Neural progenitor cell (in vitro differentiated cells): Measurements from ENCODE around the gene CDKN2AIPNL. TPM values are rescaled to one million over a fixed set of nuclear protein-coding genes. Genes with fewer than 3 reads are reported as not detected.

ENCODE experiments used
- DNase-seq: peaks from one replicate; pipeline ENCODE4 v3.0.0-alpha.2; 2016; ENCODE audit warnings: low spot score
- H2AFZ ChIP-seq: fragments of 200-600 bp; sonication (generic); replicated peaks from 2 replicates; pipeline ENCODE4 v1.6.1; 2016; ENCODE audit warnings: antibody characterized with exemption
- H3F3A ChIP-seq: fragments of 200-600 bp; sonication (generic); 2 replicates; pipeline ENCODE4 v1.6.1; 2016; ENCODE audit warnings: antibody characterized with exemption, low read depth
- H3K27ac ChIP-seq: fragments of 200-600 bp; sonication (generic); 2 replicates; pipeline ENCODE4 v1.5.1; 2016; ENCODE audit warnings: mild to moderate bottlenecking
- H3K27me3 ChIP-seq: fragments of 200-600 bp; sonication (generic); 2 replicates; pipeline ENCODE4 v1.6.1; 2016; ENCODE audit warnings: mild to moderate bottlenecking, moderate library complexity
- H3K36me3 ChIP-seq: fragments of 200-600 bp; sonication (generic); 2 replicates; pipeline ENCODE4 v1.5.1; 2016
- H3K4me1 ChIP-seq: fragments of 200-600 bp; sonication (generic); 2 replicates; pipeline ENCODE4 v1.6.1; 2016; ENCODE audit warnings: mixed run types
- H3K4me2 ChIP-seq: fragments of 200-600 bp; sonication (generic); 2 replicates; pipeline ENCODE4 v1.6.1; 2016
- H3K4me3 ChIP-seq: fragments of 200-600 bp; sonication (generic); 2 replicates; pipeline ENCODE4 v1.5.1; 2016
- H3K79me2 ChIP-seq: fragments of 200-600 bp; sonication (generic); 2 replicates; pipeline ENCODE4 v1.6.1; 2016; ENCODE audit warnings: low read depth
- H3K9ac ChIP-seq: fragments of 200-600 bp; sonication (generic); 2 replicates; pipeline ENCODE4 v1.6.1; 2016
- H3K9me3 ChIP-seq: fragments of 200-600 bp; sonication (generic); 2 replicates; pipeline ENCODE4 v1.5.1; 2016; ENCODE audit warnings: low read depth
- H4K20me1 ChIP-seq: fragments of 200-600 bp; sonication (generic); 2 replicates; pipeline ENCODE4 v1.6.1; 2016; ENCODE audit warnings: low read depth
- H3K27ac Mint-ChIP-seq: 3 replicates; pipeline ENCODE4 v1.8.0; 2021; ENCODE audit warnings: mixed read lengths
- H3K27me3 Mint-ChIP-seq: 2 replicates; pipeline ENCODE4 v1.8.0; 2022; ENCODE audit warnings: low read depth, mild to moderate bottlenecking, inconsistent platforms, moderate library complexity, mixed read lengths; ENCODE audit not compliant: insufficient read depth
- H3K36me3 Mint-ChIP-seq: 3 replicates; pipeline ENCODE4 v1.8.0; 2021; ENCODE audit warnings: mixed read lengths
- H3K4me1 Mint-ChIP-seq: 3 replicates; pipeline ENCODE4 v1.8.0; 2021; ENCODE audit warnings: mixed read lengths
- H3K4me3 Mint-ChIP-seq: 3 replicates; pipeline ENCODE4 v1.8.0; 2021; ENCODE audit warnings: mild to moderate bottlenecking, moderate library complexity, mixed read lengths
- H3K9me3 Mint-ChIP-seq: 3 replicates; pipeline ENCODE4 v1.8.0; 2020; ENCODE audit warnings: mixed read lengths
- EZH2 ChIP-seq: fragments of 200-600 bp; sonication (generic); IDR thresholded peaks from 2 replicates; pipeline ENCODE4 v1.6.1; 2017; ENCODE audit warnings: antibody characterized with exemption, mild to moderate bottlenecking, moderate library complexity
- EZH2phosphoT487 ChIP-seq: fragments of 200-600 bp; sonication (generic); IDR thresholded peaks from 2 replicates; pipeline ENCODE4 v1.6.1; 2017; ENCODE audit warnings: antibody characterized with exemption
- total RNA-seq: library from RNA; depleted of rRNA; stranded (reverse); fragments of >200 nt; gene quantifications from 2 replicates; pipeline ENCODE4 v1.2.3, GENCODE V29; 2015; ENCODE audit warnings: low replicate concordance
- TF ChIP-seq, protein P1 (sequence below): fragments of 200-600 bp; sonication (generic); IDR thresholded peaks from 2 replicates; pipeline ENCODE4 v1.5.1; 2017; ENCODE audit warnings: antibody characterized with exemption, mild to moderate bottlenecking

Gene CDKN2AIPNL
- total RNA-seq, 1 donor from 2014 or later: 78.9 TPM

GRCh38 chr5:134459010-134459403 lies 47.3 kb upstream of the CDKN2AIPNL start:
- H3K27me3 Mint-ChIP-seq: peaks cover 9% of the 10 kb centered on the region
- no peak overlapping the region for H3K4me2 ChIP-seq
- no peaks in the 10 kb centered on the region for H3K9me3 ChIP-seq
- H3K27ac ChIP-seq: no peak overlapping the region
- no peaks in the 10 kb centered on the region for H3K4me1 Mint-ChIP-seq
- H3K36me3 ChIP-seq: no peaks in the 10 kb centered on the region
- no peaks in the 10 kb centered on the region for H4K20me1 ChIP-seq
- DNase-seq: no peak
- H3K9me3 Mint-ChIP-seq: no peaks in the 10 kb centered on the region
- no peak overlapping the region for H3K27ac Mint-ChIP-seq
- no peak overlapping the region for H3K4me3 ChIP-seq
- no peak overlapping the region for H3K9ac ChIP-seq
- TF ChIP-seq EZH2phosphoT487 (no peak), EZH2 (no peak)
- TF ChIP-seq, protein P1, sequence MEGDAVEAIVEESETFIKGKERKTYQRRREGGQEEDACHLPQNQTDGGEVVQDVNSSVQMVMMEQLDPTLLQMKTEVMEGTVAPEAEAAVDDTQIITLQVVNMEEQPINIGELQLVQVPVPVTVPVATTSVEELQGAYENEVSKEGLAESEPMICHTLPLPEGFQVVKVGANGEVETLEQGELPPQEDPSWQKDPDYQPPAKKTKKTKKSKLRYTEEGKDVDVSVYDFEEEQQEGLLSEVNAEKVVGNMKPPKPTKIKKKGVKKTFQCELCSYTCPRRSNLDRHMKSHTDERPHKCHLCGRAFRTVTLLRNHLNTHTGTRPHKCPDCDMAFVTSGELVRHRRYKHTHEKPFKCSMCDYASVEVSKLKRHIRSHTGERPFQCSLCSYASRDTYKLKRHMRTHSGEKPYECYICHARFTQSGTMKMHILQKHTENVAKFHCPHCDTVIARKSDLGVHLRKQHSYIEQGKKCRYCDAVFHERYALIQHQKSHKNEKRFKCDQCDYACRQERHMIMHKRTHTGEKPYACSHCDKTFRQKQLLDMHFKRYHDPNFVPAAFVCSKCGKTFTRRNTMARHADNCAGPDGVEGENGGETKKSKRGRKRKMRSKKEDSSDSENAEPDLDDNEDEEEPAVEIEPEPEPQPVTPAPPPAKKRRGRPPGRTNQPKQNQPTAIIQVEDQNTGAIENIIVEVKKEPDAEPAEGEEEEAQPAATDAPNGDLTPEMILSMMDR: no peak
- no peaks in the 10 kb centered on the region for H3K27me3 ChIP-seq
- H3K4me3 Mint-ChIP-seq: no peak overlapping the region
- H3K36me3 Mint-ChIP-seq: no peaks in the 10 kb centered on the region
- H2AFZ ChIP-seq: no peak overlapping the region
- no peaks in the 10 kb centered on the region for H3K4me1 ChIP-seq
- no peaks in the 10 kb centered on the region for H3F3A ChIP-seq
- no peaks in the 10 kb centered on the region for H3K79me2 ChIP-seq

DNA sequence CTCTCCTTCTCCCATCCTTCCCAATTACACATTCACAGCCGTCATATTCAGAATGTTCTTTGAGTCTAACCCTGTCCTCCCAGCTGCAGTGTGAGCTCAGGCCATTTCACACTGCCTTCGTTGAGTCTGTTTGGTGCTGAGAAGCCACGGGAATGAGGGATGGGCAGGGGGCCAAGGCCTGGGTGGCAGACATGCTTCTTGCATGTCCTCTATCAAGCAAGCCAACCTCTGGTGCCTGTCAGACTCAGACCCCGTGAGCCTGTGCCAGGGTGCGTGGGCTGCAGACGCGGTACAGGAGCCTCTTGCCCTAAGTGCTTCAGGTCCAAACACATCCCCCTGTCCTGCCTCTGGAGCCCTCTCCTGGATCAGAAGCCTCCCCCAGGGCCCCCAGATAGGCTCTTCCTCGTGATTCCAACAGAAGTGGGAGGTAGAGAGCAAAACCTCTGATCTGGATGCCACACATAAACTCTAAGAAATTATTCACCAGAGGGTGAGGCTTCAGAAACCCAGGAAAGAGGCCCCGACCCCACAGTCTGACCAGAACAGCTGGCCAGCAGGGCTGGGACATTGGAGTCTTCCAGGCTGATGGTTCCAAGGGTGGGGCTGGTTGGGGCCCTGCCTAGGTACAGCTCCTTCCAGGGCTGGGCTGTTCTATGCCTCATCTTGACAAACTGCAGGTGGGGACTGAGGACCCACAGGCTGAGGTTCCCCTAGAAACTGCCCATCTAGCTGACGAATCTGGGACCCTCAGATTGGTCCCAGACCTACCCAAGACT lies 46.7 kb upstream of the CDKN2AIPNL start:
- H3K27ac Mint-ChIP-seq: no peak overlapping the region
- DNase-seq: no peak
- H3K4me1 Mint-ChIP-seq: no peaks in the 10 kb centered on the region
- Histone ChIP-seq H3K27me3 (no peaks in the 10 kb centered on the region), H2AFZ (no peak overlapping the region), H3F3A (no peaks in the 10 kb centered on the region), H3K4me3 (no peak overlapping the region), H3K36me3 (no peaks in the 10 kb centered on the region), H3K9ac (no peak overlapping the region), H3K9me3 (no peaks in the 10 kb centered on the region), H3K4me1 (no peaks in the 10 kb centered on the region), H3K79me2 (no peaks in the 10 kb centered on the region), H3K4me2 (no peak overlapping the region), H3K27ac (no peak overlapping the region), H4K20me1 (no peaks in the 10 kb centered on the region)
- H3K4me3 Mint-ChIP-seq: no peak overlapping the region
- TF ChIP-seq, protein P1: no peak
- TF ChIP-seq EZH2: no peak
- TF ChIP-seq EZH2phosphoT487: no peak
- H3K27me3 Mint-ChIP-seq: peaks cover 9% of the 10 kb centered on the region
- H3K36me3 Mint-ChIP-seq: no peaks in the 10 kb centered on the region
- H3K9me3 Mint-ChIP-seq: no peaks in the 10 kb centered on the region

GRCh38 chr5:134457801-134458200 lies 46.1 kb upstream of the CDKN2AIPNL start:
- Mint-ChIP-seq H3K4me3 (no peak overlapping the region), H3K4me1 (no peaks in the 10 kb centered on the region), H3K27me3 (peaks cover 9% of the 10 kb centered on the region), H3K9me3 (no peaks in the 10 kb centered on the region), H3K36me3 (no peaks in the 10 kb centered on the region), H3K27ac (peak overlapping the region; percentile 33)
- no peaks in the 10 kb centered on the region for H4K20me1 ChIP-seq
- no peaks in the 10 kb centered on the region for H3K27me3 ChIP-seq
- H3K27ac ChIP-seq: no peak overlapping the region
- H3F3A ChIP-seq: no peaks in the 10 kb centered on the region
- H3K4me2 ChIP-seq: no peak overlapping the region
- H2AFZ ChIP-seq: no peak overlapping the region
- H3K79me2 ChIP-seq: no peaks in the 10 kb centered on the region
- H3K4me1 ChIP-seq: no peaks in the 10 kb centered on the region
- no peak for TF ChIP-seq EZH2
- TF ChIP-seq EZH2phosphoT487: no peak
- TF ChIP-seq, protein P1: no peak
- H3K9ac ChIP-seq: no peak overlapping the region
- no peaks in the 10 kb centered on the region for H3K36me3 ChIP-seq
- H3K9me3 ChIP-seq: no peaks in the 10 kb centered on the region
- H3K4me3 ChIP-seq: no peak overlapping the region
- no peak for DNase-seq
